DMS53 (cell line): ENCODE data around the gene THAP2.

ENCODE experiments used
- DNase-seq: peaks from one replicate; lab custom pipeline; 2025; lab: John Stamatoyannopoulos, UW

Gene THAP2

DNA sequence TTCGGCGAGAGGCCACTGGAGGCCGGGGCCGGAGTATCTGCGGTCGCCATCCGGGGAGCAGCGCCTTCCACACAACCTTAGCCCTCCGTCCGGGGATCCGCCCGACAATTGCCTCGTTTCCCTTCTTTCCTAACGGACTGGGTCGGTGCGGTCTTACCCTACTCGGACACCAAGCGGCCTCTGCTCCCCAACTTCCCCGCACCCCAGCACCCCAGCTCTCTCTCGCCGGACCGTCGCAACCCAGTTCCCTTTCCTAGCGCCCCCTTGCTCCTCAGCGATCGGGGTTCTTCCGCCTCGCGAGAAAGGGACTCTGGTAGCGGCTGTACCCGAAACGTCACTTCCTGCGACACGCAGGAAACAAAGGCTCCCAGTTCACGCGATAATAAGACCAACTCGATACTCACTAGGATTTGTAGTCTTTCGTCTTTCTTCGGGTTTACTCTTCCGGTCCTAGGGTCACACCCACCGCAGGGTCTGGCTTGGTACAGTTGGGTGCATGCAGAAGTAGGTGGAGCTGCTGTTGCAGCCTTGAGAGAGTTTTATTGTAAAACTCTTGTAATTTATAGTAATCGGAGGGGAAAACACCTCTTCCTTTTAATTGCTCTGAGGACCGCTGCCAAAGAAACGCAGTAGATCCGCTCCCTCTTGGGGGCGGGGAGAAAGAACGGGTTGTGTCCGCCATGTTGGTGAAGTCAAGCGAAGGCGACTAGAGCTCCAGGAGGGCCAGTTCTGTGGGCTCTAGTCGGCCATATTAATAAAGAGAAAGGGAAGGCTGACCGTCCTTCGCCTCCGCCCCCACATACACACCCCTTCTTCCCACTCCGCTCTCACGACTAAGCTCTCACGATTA, at the start of gene THAP2, which contains the start of gene ZFC3H1:
THAP2 (plus strand) TSS at position 741 of the 850 bp plus-strand sequence. CDS start 209 bp downstream, outside the sequence.
ZFC3H1 (minus strand) TSS at position 288 of the 850 bp plus-strand sequence; CDS start at position 50, 238 bp downstream.
- peak; percentile 100 for DNase-seq

DNA sequence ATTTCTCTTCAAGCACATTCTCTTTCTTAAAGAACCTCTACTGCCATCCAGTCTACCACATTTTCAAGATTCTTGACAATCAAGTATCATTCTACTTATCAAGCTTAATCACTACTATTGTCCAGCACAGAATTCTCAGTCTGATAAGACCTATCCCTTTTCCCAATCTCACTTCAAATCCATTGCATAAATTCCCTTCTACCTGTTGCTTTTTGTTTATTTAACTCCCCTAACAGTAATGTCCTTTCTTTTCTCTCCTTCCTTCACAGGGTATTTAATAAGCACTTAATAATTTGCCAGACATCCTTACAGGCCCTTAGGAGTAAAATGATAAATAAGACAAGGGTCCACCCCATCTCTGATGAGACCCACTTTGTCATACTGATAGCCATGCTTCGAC, 42.2 kb upstream of the THAP2 start:
- DNase-seq = no peak

DNA sequence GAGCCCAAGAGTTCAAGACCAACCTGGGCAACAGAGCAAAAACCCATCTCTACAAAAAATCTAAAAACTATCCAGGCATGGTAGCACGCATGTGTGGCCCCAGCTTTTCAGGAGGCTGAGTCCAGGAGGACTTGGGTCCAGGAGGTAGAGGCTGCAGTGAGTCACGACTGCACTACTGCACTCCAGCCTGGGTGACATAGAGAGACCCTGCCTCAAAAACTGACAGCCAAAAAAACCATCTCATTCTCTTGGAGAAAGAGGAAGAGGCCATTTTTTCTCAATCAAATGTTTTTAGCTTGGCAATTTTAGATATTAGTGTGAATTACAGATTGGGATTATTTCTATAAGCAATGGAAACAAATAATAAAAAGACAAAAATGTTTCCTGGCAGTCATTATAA, 38.6 kb upstream of the THAP2 start:
- no peak for DNase-seq

DNA sequence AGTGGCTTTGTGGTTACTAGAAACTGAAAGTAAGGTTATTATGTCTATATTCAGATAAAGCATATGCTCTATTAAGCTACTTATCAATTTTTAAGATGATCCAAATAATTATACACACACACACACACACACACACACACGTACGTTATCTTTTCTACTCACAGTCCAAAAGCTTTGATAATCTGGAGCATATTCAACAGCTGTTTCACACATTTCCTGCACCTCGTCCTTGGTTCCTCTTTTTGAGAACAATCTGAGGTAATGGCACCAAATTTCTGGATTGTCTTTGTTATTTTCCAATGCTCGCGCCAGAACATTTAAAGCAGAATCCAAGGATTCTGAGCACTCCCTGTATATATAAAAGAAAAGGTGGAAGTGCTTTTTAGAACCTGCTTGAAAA, 38.0 kb upstream of the THAP2 start:
- DNase-seq = no peak

DNA sequence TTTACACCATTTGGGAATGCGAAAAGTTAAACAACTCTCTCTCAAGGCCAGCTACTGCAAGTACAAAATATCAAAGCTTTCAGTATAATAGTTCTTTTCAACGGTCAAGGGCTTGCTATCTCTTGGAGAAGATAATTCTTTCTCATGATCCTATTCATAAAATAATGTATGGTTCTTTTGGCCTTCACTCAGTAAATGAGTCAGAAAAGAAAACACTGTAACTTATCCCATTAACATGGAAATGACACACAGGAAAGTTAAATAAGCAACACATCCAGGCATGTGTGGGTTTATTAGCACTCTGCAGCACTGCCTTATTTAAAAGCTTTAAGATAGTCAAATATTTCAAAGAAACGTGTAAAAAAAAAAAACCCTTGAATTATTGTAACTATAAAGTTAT, 37.3 kb upstream of the THAP2 start:
- DNase-seq = no peak

DNA sequence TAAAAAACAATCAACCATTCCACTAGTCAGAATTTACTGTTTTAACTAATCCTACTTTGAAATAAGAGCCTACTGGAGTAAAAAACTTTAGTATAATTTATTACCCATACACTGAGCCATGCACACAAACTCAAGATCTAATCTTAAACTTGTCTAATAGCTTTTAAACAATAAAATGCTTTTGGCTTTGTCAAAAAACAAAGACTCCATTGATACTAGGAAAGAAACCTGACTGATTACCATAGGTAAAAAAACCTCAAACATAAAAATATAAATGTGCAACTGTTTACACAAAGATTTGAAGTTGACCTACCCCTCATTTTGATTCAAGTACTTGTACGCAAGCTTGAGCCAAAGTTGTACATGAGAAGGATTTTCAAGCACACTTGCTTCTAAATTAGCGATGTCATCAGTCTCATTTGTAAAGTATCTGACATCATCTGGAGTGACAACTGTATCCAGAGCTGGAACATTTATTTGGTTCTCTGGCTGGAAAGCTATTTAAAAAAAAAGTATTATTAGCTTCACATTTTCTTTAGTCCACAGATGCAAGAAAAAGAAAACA, 36.6 kb upstream of the THAP2 start:
- peak; percentile 9 for DNase-seq

DNA sequence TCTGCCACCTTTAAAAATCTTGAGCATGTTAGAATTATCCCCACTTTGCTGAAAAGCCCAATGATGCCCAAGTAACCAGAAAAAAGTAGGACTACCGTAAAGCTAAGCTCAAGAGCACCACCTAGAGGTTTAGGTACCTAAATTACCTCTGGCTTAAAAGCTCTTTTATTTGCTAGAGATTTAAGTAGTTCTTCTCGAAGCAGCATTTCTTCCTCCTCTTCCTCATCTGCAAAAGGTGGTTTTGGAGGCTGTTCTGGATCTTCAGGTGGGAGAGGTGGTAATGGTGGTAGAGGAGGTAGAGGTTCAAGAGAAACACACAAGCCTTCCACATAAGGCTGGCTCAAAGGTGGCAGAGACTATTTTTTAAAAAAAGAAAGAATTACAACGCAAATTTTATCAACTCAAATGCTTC, 27.4 kb upstream of the THAP2 start:
- DNase-seq = peak; percentile 91

DNA sequence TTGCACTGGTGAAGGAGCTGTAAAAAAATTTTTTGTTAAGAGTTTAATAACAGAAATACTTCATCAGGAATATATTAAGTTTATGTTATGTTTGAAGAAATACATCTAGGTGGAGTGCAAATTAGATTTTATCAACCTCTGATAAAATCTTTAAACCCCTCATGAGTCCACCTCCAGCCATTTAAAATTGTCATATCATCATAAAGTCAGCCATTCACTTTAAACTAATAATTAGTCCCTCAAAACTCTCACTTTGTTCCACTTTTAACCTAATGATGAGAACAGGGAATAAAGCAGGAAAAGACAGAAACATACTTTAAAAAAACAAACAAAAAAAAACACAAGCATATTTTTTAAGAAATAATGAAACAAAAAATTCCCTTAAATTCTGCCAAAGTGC, 25.6 kb upstream of the THAP2 start:
- DNase-seq = no peak

DNA sequence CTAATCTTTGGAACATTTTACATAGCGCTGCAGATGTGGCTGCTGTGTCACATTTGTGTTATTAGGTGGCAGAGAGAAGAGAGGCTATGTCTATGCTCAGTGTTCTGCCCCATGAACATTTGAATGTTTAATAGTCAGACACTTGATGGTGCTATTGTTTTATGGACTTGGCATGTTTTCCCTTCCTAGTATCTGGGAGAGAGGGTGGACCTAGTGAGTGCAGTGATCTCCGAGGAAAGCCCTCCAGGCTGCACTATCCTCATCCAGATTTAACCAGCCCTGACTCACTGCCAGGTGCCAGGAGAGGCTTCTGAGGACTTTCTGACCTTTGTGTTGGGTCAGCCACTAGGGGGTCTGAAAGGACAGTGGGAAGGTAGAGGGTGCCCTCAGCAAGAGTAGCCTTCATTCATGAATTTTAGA, 24.8 kb upstream of the THAP2 start:
- DNase-seq = peak; percentile 65

DNA sequence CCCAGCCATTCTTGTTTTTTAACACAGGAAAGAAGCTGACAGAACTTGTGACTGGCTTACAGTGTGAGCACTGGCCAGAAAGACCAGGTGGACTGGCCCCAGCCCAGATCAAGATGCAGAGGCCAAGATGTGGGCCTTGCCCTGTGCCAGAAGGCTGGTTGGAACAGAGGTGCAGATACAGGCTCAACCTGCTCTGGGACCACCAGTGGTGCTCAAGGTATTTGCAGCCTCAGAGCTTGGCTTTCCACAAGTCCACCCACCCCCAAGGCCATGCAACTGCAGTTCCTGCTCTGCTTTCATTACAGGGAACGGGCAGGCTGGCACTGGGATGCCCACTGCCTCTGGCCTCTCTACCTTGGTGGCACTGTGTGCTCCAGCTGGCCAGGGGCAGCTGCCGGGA, 23.8 kb upstream of the THAP2 start:
- DNase-seq = no peak

DNA sequence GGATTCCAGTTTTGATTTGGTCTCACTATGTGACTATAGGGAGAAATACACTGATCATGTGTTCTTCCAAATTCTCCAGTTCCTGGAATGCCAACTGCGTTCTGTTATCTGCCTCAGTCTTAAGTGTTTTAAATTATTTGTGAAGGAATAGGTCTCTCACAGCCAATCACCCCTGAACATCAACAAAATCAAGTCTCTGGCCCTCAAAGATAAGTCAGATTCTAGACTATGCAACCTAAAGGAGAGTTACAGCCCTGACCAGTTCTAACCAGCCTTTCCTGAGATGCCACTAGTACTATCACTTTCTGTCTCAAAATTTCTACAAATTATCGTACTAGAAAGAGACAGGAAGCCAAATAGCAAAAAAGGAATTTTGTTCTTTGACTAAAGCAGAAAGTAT, 22.7 kb upstream of the THAP2 start:
- DNase-seq = no peak

DNA sequence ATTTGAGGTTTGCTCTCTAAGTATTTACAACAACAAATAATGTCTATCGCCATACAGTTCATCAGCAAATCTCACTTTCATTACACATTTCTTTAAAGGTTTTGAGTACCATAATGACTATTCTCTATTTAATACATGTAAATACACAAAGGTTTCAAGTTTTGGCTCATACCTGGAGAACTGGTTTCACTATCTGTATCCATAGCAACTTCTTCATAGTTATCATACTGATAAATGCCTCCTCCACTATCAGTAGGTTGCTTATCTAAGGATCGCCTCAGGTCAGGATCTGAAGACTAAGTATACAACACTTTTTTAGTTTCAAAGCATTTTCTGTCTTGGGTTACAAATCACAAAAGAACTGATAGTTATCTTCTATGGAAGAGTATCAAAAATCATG, 21.8 kb upstream of the THAP2 start:
- DNase-seq = peak; percentile 7

DNA sequence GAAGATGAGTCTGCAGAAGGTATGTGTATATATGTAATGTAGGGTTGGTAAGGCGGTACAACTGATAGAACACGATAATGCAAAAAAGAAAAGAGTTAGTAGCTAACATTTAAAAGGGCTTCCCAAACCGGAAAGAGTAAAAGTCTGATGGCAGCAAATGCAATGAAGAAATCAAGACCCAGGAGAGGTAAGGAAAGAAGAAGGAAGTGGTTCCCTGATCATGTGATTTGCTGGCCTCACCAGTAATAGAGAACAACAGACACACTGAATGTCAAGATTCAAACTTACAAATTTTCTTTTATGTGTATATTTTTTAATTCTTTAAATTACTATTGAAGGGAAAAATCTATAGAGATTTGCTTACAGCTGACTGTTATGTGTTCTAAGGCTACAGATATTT, 18.8 kb upstream of the THAP2 start:
- DNase-seq = no peak

DNA sequence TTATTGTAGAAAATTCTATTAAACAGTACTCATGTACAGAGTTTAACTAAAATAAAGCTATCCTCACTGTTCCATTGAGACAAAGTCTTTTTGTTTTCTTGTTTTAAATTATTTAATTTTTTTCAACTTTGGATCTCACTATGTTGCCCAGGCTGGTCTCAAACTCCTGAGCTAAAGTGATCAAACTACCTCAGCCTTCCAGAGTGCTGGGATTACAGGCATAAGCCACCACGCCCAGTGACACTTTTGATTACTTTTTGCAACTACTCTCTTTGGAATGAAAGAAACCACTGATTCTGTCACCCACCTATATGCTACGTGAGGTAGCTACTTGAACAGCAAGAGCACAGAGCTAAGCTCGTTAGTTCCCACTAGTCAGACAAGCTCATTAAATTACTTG, 17.6 kb upstream of the THAP2 start:
- DNase-seq = no peak

DNA sequence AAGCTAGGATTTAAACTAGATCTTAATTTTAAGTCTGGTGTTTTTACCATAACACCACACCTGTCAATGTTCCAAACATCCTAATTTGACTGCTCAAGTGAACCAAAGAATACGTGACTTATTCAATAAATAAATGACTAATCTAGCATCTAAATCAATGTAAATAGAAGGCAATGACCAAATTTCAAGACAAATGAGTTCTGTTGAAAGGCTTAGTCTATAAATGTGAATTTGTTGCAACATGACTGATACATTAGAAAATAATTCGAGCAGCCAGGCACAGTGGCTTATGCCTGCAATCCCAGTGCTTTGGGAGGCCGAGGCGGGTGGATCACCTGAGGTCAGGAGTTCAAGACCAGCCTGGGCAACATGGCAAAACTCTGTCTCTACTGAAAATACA, 15.6 kb upstream of the THAP2 start:
- DNase-seq = no peak

DNA sequence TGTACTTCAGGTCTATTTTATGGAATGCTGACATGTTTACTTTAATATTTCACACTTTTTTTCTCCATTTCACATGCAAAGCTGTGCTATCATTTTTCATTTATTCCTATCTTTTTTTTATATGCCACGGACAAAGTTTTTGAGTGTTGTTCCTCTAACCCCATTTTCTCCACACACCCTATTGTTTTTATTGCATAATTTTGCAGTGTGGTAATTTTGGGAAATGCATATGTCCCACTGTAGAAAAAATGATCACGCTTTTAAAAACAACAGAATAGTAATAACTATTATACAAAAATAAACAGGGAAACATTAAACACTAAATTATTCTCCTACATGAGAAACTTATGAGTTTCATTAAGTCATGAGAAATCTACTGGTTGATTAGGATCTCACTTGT, 14.7 kb upstream of the THAP2 start:
- DNase-seq = no peak

DNA sequence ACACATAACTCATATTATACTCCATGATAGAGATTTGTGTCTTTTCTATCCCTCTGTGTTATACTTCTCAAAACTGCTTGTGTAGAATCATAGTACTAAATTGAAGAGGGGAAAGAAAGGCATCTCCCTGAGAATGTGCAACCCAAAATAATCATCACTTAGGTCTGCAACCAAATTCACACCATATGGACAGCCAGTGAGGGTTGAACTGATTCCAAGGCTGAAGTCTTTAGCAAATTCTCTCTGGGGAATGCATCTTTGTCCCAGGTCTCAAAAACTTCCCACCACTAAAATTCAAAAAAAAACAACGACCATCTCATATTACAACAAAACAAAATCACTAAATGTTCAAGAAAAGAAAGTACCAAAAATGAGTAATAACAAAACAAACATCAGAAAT, 11.4 kb upstream of the THAP2 start:
- no peak for DNase-seq

DNA sequence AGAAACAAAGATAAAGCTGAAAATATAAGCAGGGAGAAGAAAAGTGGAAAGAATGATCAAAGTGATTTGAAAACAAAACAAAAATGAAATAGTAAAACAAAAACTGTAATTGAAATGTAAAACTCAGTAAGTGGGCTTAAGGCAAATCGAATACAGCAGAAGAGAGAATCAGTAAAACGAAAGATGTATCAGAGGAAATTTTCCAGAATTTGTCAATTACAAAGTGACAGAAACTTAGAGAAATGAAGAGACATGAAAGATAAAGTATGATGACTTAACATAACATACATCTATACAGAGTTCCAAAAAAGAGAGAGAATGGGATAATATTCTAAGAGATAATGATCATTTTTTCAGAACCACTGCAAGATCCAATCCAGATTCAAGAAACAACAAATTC, 11.0 kb upstream of the THAP2 start:
- no peak for DNase-seq

DNA sequence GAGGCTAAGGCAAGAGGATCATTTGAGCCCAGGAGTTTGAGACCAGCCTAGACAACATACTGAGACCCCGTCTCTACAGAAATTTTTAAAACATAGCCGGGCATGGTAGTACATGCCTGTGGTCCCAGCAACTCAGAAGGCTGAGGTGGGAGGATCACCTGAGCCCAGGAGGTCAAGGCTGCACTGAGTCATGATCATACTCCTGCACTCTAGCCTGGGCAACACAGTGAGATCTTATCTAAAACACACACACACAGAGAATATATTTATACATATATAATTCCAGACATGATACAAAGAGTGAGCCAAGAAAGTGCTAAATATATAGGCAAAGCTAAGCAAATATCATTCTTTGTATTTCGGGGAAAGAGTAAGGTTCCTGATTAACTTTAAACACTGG, 9.9 kb upstream of the THAP2 start:
- no peak for DNase-seq

DNA sequence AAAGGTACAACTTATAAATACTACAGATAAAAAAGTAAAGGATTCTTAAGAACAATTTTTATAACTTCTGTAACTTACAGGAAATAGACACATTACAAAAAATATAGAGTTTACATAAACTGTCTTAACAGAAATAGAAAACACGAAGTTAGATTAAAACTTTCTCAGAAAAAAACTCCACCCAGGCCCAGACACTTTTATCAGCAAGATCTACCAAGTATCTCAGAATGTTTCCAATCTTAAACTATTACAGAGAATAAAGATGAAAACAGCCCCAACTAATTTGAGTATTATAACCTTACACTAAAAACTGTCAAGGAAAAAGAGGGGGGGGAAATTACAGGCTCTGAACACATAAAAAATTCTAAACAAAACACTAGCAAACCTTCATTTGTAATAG, 8.6 kb upstream of the THAP2 start:
- DNase-seq = no peak

DNA sequence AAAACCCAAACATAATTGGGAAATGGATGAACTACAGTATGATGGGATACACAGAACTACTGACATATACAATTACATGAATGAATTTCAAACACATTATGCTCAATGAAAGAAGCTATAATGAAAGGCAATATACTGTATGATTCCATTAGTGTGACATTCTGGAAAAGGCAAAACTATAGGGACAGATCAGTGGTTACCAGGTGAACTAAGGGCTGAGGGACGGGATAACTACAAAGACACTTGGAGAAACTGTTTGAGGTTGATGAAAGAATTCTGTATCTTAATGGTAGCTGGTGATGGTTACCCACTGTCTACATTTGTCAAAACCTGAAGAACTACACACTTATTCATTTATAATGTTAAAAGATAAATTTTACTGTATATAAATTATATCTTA, 8.2 kb upstream of the THAP2 start:
- DNase-seq = no peak

DNA sequence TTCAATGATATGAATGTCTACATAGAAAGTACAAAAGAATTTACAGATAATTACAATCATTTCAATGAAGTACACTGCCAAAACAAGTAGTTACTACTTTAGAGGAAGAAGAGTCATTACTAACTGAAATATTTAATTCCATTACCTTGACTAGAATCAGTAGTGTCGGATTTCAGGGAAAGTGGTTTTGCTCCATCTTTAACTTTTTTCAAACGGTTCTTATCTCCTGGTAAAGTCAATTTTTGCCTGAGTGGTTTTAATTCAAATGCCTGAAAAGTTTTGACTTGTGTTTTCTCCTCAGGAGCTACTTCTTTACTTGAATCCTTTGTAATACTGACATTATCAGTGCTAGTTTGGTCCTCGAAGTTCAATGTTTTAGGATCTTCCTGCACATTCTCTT, 7.4 kb upstream of the THAP2 start:
- DNase-seq = no peak

DNA sequence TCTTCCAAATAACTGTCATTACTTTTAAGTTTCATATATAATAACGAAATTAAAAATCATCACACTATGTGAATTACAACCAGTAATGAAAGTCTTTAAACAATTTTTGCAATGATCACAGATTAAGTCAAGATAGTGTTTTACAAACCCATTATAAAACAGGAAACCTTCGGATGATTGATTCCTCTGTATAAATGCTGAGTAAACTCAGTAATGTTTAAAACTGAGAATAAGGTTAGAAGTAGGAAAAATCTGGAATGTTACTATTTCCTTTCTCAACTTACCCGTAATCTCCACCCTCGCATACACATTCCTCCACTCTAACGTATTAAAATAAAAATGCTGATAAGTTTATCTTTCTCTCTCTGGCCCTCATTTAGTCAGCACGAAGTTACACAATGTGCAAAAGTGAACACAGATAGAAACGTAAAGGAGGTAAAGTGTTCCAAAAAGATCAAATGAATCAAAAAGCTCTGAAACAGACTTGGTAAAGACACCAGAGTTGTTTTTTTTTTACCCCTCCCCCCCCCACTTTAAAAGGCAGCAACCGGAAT, 2.0 kb upstream of the THAP2 start:
- no peak for DNase-seq
